ENCODE measurements around the gene ZMYND15.
"Not testable (repeated sequence)": the region's sequence is repeated elsewhere in the genome, so short reads cannot be mapped to it uniquely, and the experiment has no call there.

The ZMYND15 gene, protein sequence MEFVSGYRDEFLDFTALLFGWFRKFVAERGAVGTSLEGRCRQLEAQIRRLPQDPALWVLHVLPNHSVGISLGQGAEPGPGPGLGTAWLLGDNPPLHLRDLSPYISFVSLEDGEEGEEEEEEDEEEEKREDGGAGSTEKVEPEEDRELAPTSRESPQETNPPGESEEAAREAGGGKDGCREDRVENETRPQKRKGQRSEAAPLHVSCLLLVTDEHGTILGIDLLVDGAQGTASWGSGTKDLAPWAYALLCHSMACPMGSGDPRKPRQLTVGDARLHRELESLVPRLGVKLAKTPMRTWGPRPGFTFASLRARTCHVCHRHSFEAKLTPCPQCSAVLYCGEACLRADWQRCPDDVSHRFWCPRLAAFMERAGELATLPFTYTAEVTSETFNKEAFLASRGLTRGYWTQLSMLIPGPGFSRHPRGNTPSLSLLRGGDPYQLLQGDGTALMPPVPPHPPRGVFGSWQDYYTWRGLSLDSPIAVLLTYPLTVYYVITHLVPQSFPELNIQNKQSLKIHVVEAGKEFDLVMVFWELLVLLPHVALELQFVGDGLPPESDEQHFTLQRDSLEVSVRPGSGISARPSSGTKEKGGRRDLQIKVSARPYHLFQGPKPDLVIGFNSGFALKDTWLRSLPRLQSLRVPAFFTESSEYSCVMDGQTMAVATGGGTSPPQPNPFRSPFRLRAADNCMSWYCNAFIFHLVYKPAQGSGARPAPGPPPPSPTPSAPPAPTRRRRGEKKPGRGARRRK

GRCh38 chr17:4739122-4740024 is at the start of gene ZMYND15, which contains the start of gene CXCL16:
Gene ZMYND15, plus strand, starts transcription at chr17:4739833. Its CDS starts 716 bp downstream, at chr17:4740549.
Gene CXCL16, minus strand, starts transcription at chr17:4739928. Its CDS starts 589 bp downstream, at chr17:4739339.
- peak; percentile 65 for DNase-seq (ENCODE audit: low read depth, low spot score)

- not testable (repeated sequence) for DNase-seq (ENCODE audit: low read depth, low spot score)
These were observed 49.8 kb upstream of the ZMYND15 start for GRCh38 chr17:4689872-4690271.

- DNase-seq (ENCODE audit: low read depth, low spot score) = no peak
These were observed 48.9 kb upstream of the ZMYND15 start for GRCh38 chr17:4690745-4691144.

DNA sequence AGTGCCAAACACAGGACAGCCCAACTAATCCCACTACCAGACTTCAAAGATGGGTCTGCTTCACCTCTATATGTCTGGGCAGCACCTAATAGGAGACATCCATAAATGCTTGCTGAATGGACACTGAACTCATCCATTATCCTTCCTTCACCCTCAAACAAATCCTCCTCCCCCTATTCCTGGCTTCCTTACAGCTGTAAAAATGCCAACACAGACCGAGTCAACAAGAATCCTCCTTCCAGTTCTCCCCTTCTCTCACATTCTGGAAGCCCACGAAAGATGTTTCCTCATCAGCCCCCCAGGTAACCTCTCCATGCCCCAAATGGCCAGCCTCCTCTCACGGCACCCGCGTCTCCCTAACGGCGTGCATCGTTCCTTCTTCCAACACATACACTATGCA is 47.9 kb upstream of the ZMYND15 start:
- DNase-seq (ENCODE audit: low read depth, low spot score) = no peak

DNA sequence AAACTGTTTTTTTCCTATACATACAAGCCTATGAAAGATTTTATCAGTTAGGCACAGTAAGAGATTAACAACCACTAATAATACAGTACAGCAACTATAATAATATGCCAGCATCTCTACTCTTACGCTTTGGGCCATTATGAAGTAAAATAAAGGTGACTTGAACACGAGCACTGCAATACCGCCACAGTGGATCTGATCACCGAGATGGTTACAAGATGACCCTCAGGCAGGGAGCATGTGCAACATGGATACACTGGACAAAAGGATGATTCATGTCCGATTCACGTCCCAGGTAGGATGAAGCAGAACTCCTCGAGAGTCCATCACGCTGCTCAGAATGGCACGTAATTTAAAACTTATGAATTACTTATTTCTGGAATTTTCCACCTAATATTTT is 46.2 kb upstream of the ZMYND15 start:
- no peak for DNase-seq (ENCODE audit: low read depth, low spot score)

DNA sequence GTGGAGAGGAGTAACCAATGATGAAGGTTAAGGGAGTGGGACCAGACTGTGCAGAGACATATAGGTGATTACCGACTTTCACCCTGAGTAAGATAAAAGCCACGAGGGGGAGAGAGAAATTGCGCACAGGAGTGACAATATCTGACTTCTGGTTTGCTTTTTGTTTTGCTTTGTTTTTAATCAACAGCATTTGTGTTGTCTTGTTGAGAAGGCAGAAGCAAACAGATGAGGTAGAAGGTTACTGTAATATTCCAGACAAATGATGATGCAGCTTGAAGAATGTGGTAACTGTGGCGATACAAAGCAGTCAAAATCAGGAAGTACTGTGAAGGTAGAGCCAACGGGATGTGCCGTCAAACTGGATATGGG is 43.2 kb upstream of the ZMYND15 start:
- DNase-seq (ENCODE audit: low read depth, low spot score) = no peak

DNA sequence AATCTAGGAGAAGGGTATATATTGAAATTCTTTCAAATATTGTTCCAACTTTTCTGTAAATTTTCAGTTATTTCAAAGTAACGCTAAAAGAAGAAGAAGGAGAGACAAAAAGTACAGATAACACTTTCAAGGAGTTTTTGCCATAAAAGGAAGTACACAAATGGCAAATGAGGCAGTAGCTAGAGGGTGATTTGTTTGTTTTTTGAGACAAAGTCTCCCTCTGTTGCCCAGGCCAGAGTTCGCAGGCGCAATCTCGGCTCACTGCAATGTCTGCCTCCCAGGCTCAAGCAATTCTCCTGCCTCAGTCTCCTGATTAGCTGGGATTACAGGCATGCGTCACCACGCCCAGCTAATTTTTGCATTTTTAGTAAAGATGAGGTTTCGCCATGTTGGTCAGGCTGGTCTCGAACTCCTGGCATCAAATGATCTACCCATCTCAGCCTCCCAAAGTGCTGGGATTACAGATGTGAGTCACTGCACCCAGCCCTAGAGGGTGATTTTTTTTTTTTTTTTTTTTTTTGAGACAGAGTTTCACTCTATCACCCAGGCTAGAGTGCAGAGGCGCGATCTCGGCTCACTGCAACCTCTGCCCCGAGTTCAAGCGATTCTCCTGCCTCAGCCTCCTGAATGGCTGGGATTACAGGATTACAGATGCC is 40.1 kb upstream of the ZMYND15 start:
- not testable (repeated sequence) for DNase-seq (ENCODE audit: low read depth, low spot score)

- DNase-seq (ENCODE audit: low read depth, low spot score) = no peak
These were observed 38.5 kb upstream of the ZMYND15 start for GRCh38 chr17:4701116-4701515.

DNA sequence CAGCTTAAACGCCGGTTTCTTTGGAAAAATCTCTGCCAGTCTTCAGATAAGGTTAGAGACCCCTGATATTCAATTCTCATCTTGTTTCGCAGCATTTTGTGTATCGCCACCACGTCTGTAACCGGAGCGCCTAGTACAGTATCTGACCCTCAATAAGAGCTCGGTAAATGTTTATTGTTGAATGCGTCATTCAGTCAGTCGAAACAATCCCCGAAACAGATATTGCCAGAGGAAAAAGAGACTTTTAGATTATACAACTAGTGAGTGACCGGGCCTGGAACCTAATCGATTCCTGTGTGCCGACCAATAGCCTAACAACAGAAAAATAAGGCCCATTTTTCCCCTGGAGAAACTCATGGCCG is 36.3 kb upstream of the ZMYND15 start:
- DNase-seq (ENCODE audit: low read depth, low spot score) = no peak

DNA sequence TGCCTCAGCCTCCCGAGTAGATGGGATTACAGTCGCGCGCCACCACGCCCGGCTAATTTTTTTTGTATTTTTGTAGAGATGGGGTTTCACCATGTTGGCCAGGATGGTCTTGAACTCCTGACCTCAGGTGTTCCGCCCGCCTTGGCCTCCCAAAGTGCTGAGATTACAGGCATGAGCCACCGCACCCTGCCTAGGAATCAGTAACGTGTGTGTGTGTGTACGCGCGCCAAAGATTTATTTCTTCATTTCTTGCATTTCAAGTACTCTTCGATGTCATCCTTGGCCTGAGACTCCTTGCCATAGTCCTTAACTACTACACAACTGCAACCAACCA is 35.1 kb upstream of the ZMYND15 start:
- DNase-seq (ENCODE audit: low read depth, low spot score) = not testable (repeated sequence)

- DNase-seq (ENCODE audit: low read depth, low spot score) = no peak
These were observed 34.6 kb upstream of the ZMYND15 start for GRCh38 chr17:4704991-4705390.

- DNase-seq (ENCODE audit: low read depth, low spot score) = peak; percentile 64
These were observed 33.5 kb upstream of the ZMYND15 start for GRCh38 chr17:4706121-4706520.

GRCh38 chr17:4708436-4708835 is 31.2 kb upstream of the ZMYND15 start:
- DNase-seq (ENCODE audit: low read depth, low spot score) = no peak

DNA sequence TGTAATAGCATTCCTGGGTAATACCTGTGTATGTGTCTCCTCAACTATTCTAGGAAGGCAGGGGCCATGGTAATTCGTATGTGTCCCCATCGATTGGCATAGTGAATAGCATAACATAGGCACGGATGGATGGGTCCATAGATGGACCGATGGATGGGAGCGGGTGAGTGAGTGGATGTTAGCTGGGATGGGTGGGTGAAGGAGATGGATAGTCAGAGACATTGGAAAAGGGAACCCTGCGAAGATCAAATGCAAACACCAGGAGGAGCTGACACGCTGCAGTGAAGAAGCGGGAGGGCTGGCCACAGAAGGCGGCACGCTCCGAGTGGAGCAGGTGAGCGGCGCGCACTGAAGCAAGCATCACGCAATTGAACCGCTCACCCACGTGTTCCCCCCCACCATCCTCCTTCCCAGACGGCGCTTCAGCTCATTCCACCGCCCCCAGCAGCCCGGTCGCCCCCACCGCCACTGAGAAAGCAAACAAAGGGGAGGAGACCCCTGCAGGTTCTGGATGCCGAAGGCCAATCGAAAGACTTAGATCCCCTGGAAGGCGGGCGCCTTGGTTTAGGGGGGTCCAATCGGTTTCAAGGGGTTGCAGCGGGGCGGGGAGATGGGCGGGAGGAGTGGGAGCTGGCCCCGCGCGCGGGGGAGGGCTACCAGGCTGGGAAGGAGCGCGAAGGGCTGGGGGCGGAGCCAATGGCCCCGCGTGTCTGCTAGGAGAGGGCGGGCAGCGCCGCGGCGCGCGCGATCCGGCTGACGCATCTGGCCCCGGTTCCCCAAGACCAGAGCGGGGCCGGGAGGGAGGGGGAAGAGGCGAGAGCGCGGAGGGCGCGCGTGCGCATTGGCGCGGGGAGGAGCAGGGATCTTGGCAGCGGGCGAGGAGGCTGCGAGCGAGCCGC is 29.6 kb upstream of the ZMYND15 start, which contains the start of gene ARRB2:
ARRB2 (plus strand) TSS at position 839 of the 899 bp plus-strand sequence. CDS start 90 bp downstream, outside the sequence.
- DNase-seq (ENCODE audit: low read depth, low spot score) = peak; percentile 100

DNA sequence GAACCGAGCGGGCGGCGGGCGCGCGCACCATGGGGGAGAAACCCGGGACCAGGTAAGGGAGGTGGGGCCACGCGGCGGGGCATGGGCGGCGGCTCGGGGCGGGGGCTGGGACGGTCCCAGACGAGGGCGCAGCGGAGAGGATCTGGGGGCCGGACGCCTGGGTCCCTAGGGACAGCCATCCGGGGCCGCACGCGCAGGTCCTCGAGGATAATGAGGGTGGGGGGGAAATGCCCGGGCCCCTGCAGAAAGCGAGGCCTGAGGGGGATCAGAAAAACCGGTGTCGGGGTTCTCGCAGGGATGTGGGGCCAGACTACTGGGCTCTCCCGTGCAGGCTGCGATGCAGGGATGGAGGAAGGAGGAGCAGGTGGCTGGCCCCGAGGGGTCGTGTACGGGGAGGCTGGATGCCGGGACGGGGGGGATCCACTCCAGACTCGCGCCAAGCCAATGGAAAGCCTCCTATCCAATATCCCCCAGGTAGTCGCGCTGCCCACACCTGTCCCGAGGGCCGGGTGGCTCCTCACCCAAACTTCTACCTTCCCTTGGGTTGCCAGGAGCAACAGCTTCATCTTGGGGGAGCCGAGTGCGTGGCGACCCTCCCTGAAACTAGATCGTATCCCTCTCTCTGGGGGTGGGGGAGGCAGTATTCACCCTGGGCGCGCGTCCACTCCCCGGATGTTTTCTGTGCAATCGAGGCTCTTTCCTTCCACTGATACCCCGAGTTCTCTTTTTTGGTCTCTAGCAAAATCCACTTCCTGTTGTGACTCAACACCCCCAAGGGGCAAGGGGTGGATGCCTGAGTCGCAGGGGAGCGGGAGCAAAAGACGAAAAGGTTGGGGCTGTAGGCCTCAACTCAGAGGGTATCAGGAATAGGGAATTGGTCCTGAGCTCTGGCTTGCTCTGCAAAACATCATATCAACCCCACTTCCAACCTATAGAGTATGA is 28.7 kb upstream of the ZMYND15 start:
- DNase-seq (ENCODE audit: low read depth, low spot score) = no peak

- no peak for DNase-seq (ENCODE audit: low read depth, low spot score)
These were observed 27.9 kb upstream of the ZMYND15 start for GRCh38 chr17:4711661-4712181.

DNA sequence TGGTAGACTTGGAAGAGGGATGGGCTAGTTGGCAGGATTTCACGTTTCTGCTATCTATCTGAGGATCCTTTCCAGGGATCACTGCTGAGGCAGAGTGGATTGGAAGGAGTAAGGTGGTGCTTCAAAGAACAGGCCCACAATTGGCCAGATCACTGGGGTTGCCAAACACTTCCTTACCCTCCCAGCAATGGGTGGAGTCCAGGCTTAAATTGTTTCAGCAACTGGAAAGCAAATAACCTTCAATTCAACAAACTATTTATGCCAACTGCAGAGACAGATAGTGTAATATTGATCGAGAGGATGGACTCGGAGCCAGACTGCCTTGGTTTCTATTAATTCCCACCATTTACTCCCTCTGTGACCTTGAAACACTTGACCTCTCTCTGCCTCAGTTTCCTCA is 27.1 kb upstream of the ZMYND15 start:
- DNase-seq (ENCODE audit: low read depth, low spot score) = no peak

DNA sequence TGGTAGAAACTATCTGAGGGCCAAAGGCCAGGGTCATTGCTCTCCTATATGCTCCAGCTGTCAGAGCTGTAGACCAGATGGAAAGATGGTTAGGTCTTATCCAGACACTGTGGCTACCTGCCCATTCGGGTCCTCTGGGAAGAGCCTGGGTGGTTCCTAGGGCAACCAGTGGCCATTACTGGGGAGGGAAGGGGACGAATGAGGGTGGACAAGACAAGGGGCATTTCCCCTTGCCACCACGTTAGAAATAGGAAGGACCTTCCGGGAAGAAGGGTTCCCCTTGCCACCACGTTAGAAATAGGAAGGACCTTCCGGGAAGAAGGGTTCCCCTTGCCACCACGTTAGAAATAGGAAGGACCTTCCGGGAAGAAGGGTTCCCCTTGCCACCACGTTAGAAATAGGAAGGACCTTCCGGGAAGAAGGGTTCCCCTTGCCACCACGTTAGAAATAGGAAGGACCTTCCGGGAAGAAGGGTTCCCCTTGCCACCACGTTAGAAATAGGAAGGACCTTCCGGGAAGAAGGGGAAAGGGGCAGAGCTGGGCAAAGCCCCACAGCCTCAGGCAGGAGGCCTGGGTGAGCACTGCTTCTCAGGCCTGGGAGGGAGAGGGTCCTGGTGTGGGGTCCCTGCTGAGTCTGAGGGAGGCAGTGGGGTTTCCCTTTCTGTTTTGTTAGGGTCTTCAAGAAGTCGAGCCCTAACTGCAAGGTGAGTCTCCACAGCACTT is 25.1 kb upstream of the ZMYND15 start:
- not testable (repeated sequence) for DNase-seq (ENCODE audit: low read depth, low spot score)

Data from astrocyte of the hippocampus (primary cell).